Neutrophil (primary cell): ENCODE data around the gene JMY.

ENCODE experiments used
- H3K27ac ChIP-seq: fragments of 200-600 bp; sonication (generic); 2 replicates; pipeline ENCODE4 v1.5.1; 2016; ENCODE audit warnings: mild to moderate bottlenecking, moderate library complexity
- H3K27me3 ChIP-seq: fragments of 200-600 bp; sonication (generic); 2 replicates; pipeline ENCODE4 v1.6.0; 2016; ENCODE audit warnings: mild to moderate bottlenecking
- H3K36me3 ChIP-seq: fragments of 200-600 bp; sonication (generic); 2 replicates; pipeline ENCODE4 v1.5.1; 2017
- H3K4me1 ChIP-seq, 2 experiments: fragments of 200-600 bp in 1 of 2; sonication (generic) in 1 of 2; 1 replicate in 1 of 2; 2 replicates in 1 of 2; pipeline versions ENCODE4 v1.5.1 to v1.6.1; 2013 to 2016; ENCODE audit warnings: low read depth in 1 of 2, low read length in 1 of 2, mild to moderate bottlenecking in 1 of 2, moderate library complexity in 1 of 2; ENCODE audit not compliant: control insufficient read depth in 1 of 2, insufficient read depth in 1 of 2
- H3K4me3 ChIP-seq, 2 experiments: fragments of 200-600 bp in 1 of 2; sonication (generic) in 1 of 2; 1 replicate in 1 of 2; 2 replicates in 1 of 2; pipeline ENCODE4 v1.5.1; 2013 to 2016; ENCODE audit warnings: low read depth in 1 of 2, low read length in 1 of 2, mild to moderate bottlenecking in 1 of 2, moderate library complexity in 1 of 2
- H3K9me3 ChIP-seq: fragments of 200-600 bp; sonication (generic); 2 replicates; pipeline ENCODE4 v1.5.1; 2016
- TF ChIP-seq, protein P1 (sequence below): fragments of 200-600 bp; sonication (generic); IDR thresholded peaks from 2 replicates; pipeline ENCODE4 v1.5.1; 2016; ENCODE audit warnings: antibody characterized with exemption

JMY gene

DNA sequence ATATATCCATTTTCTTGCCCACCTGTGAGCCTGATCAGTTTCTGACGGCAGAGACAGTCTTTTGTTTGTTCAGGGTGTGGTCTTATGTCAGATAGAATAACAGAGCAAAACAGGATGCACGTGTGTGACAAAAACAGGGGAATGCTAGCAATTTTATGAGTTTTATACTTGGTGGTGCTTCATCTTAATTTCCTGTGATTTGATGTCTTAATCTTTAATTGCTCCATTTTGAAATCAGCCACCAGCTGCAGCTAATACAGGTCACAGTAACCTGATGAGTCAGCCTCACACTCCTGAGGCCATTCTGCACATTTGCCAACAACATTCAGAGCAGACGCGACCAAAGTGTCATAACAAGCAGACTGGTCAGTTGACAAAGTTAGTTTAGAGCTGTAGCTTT lies 42.3 kb upstream of the JMY start:
- H3K27ac ChIP-seq: no peak overlapping the region
- H3K36me3 ChIP-seq: no peaks in the 10 kb centered on the region
- TF ChIP-seq, protein P1, sequence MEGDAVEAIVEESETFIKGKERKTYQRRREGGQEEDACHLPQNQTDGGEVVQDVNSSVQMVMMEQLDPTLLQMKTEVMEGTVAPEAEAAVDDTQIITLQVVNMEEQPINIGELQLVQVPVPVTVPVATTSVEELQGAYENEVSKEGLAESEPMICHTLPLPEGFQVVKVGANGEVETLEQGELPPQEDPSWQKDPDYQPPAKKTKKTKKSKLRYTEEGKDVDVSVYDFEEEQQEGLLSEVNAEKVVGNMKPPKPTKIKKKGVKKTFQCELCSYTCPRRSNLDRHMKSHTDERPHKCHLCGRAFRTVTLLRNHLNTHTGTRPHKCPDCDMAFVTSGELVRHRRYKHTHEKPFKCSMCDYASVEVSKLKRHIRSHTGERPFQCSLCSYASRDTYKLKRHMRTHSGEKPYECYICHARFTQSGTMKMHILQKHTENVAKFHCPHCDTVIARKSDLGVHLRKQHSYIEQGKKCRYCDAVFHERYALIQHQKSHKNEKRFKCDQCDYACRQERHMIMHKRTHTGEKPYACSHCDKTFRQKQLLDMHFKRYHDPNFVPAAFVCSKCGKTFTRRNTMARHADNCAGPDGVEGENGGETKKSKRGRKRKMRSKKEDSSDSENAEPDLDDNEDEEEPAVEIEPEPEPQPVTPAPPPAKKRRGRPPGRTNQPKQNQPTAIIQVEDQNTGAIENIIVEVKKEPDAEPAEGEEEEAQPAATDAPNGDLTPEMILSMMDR: no peak
- H3K9me3 ChIP-seq: no peaks in the 10 kb centered on the region
- no peaks in the 10 kb centered on the region for H3K4me1 ChIP-seq
- no peak overlapping the region for H3K4me3 ChIP-seq
- no peaks in the 10 kb centered on the region for H3K27me3 ChIP-seq

DNA sequence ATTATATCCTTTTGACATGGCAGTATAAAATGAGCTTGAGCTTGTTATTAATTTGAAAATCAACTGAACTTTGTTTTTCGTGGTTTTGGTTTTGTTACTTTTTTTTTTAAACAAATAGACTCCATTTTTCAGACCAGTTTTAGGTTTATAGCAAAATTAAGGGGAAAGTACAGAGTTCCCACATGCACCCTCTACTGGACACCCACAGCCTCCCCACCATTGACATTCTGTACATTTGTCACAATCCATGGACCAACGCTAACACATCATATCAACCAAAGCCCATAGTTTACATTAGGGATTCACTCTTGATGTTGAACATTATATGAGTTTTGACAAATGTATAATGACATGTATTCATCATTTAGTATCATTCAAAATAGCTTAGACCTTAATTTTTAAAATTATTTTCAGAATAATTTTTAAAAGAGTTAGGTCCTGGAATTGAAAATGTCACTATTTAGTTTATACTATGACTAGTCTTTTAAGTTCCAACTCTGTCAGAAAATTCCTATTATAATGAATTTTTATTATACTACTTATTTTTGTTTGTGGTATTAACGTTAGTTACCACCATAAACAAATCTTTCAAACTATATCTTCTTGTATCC lies 35.3 kb upstream of the JMY start:
- no peaks in the 10 kb centered on the region for H3K9me3 ChIP-seq
- H3K4me1 ChIP-seq: peaks cover 6 to 14% of the 10 kb centered on the region in 2 experiments
- TF ChIP-seq, protein P1: no peak
- H3K36me3 ChIP-seq: no peaks in the 10 kb centered on the region
- H3K27ac ChIP-seq: no peak overlapping the region
- H3K4me3 ChIP-seq: no peak overlapping the region
- no peaks in the 10 kb centered on the region for H3K27me3 ChIP-seq

DNA sequence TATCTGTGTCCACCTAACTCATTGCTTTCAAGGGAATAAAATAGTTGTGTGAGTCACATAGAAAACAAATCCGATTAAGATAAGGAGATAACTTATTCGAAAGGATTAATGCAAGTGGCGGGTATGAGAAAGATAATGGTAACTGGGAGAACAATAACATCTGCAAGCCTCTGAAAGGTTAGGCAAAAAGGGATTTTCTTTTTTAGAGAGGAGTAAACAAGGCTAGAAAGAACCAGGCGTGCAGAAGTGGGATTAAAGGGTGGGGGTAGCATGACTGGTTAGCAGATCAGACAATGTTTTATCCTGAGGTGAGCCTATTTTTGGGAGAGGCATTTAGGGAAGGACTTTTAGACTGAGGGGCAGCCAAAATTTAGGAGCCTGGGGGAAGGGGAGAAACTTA lies 34.7 kb upstream of the JMY start:
- Histone ChIP-seq H3K4me3 (no peak overlapping the region), H3K27ac (no peak overlapping the region), H3K36me3 (no peaks in the 10 kb centered on the region), H3K4me1 (peaks cover 6 to 14% of the 10 kb centered on the region in 2 experiments), H3K9me3 (no peaks in the 10 kb centered on the region), H3K27me3 (no peaks in the 10 kb centered on the region)
- TF ChIP-seq, protein P1: no peak

DNA sequence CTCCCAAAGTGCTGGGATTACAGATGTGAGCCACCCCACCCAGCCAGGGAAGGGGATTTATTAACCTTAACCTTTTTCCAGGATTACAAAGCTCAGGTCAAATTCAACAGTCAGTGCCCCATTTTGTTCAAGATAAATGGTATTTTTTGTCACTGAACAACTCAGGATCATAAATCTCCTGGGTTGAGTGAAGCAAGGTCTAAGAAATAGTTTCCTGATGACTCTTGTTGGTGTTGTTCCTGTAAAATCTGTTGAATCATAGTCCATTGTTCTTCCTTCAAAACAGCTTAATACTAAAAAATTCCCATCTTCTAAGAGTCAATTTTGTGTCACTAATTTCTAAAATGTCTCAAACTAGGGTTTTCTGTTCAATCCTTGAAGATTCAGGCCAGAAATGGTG lies 33.9 kb upstream of the JMY start:
- Histone ChIP-seq H3K27me3 (no peaks in the 10 kb centered on the region), H3K4me3 (no peak overlapping the region), H3K36me3 (no peaks in the 10 kb centered on the region), H3K4me1 (peaks cover 6 to 14% of the 10 kb centered on the region in 2 experiments), H3K27ac (no peak overlapping the region), H3K9me3 (no peaks in the 10 kb centered on the region)
- TF ChIP-seq, protein P1: no peak

DNA sequence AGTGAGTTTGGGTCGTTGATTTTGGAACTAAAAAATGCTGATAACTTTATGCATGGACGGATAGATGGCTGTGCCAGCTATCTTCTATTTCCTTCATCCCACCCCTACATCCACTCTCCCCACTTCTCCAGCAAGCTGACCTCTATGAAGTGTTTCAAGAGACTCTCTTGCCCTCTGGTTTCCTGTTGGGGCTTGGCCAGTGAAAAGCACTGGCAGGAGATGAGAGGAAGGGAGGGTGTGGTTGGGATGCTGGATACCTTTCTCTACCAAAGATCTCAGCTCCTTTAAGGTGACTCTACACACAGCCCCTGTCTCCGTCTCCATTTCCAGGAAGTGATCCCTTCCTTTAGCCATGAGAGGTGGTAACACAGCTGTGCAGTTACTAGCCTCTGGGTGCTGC lies 30.0 kb upstream of the JMY start:
- Histone ChIP-seq H3K4me3 (no peak overlapping the region), H3K4me1 (peaks cover 6 to 14% of the 10 kb centered on the region in 2 experiments)

More for the DNA sequence above, 30.0 kb upstream of the JMY start:
- H3K27me3 ChIP-seq: no peaks in the 10 kb centered on the region
- TF ChIP-seq, protein P1: no peak
- no peak overlapping the region for H3K27ac ChIP-seq
- H3K9me3 ChIP-seq: no peaks in the 10 kb centered on the region
- H3K36me3 ChIP-seq: no peaks in the 10 kb centered on the region
